Cerebellar nuclear complex (tissue), 1 donor: ENCODE measurements around the gene SUPT16H.
"Not testable (repeated sequence)": the region's sequence is repeated elsewhere in the genome, so short reads cannot be mapped to it uniquely, and the experiment has no call there.

Experiments used
- DNase-seq, 2 experiments: peaks; one replicate each; lab custom pipeline; 2025; lab: John Stamatoyannopoulos, UW

SUPT16H gene

GRCh38 chr14:21367582-21368144 lies 16.2 kb downstream of the SUPT16H start:
- DNase-seq, result no peak

- DNase-seq, result no peak
Measured at GRCh38 chr14:21356511-21356910, 27.3 kb downstream of the SUPT16H start.

- no peak for DNase-seq
Measured at GRCh38 chr14:21352587-21352986, 31.2 kb downstream of the SUPT16H start.

GRCh38 chr14:21350539-21350938 lies 33.3 kb downstream of the SUPT16H start:
- no peak for DNase-seq

- DNase-seq, result no peak
Measured at GRCh38 chr14:21347201-21347600, 36.6 kb downstream of the SUPT16H start.

- no peak for DNase-seq
Measured at GRCh38 chr14:21346532-21347135, 37.2 kb downstream of the SUPT16H start.

GRCh38 chr14:21343035-21343794 lies 40.6 kb downstream of the SUPT16H start:
- no peak for DNase-seq

- DNase-seq, result no peak
Measured at GRCh38 chr14:21334202-21334906, 49.5 kb downstream of the SUPT16H start.

GRCh38 chr14:21332950-21333349 lies 50.9 kb downstream of the SUPT16H start:
- no peak for DNase-seq

- DNase-seq, result no peak
Measured at GRCh38 chr14:21326972-21327371, 56.8 kb downstream of the SUPT16H start.

GRCh38 chr14:21322716-21323115 lies 61.1 kb downstream of the SUPT16H start:
- no peak for DNase-seq

GRCh38 chr14:21320913-21321312 lies 62.9 kb downstream of the SUPT16H start:
- no peak for DNase-seq

GRCh38 chr14:21317398-21317797 lies 66.4 kb downstream of the SUPT16H start:
- DNase-seq, result no peak

GRCh38 chr14:21313512-21313911 lies 70.3 kb downstream of the SUPT16H start:
- DNase-seq, result no peak

GRCh38 chr14:21311614-21312013 lies 72.2 kb downstream of the SUPT16H start:
- no peak for DNase-seq

GRCh38 chr14:21309956-21310355 lies 73.9 kb downstream of the SUPT16H start:
- no peak for DNase-seq

- no peak for DNase-seq
Measured at GRCh38 chr14:21309238-21309636, 74.6 kb downstream of the SUPT16H start.

- peak; percentile 28 to 48 for DNase-seq
Measured at GRCh38 chr14:21308479-21309237, 75.2 kb downstream of the SUPT16H start.

- no peak for DNase-seq
Measured at GRCh38 chr14:21308132-21308478, 75.7 kb downstream of the SUPT16H start.

GRCh38 chr14:21307637-21308036 lies 76.2 kb downstream of the SUPT16H start:
- DNase-seq, result no peak

GRCh38 chr14:21302836-21303140 lies 81.0 kb downstream of the SUPT16H start:
- DNase-seq, result not testable (repeated sequence)
